ENCODE results near the gene ABTB2.

Gene ABTB2

DNA sequence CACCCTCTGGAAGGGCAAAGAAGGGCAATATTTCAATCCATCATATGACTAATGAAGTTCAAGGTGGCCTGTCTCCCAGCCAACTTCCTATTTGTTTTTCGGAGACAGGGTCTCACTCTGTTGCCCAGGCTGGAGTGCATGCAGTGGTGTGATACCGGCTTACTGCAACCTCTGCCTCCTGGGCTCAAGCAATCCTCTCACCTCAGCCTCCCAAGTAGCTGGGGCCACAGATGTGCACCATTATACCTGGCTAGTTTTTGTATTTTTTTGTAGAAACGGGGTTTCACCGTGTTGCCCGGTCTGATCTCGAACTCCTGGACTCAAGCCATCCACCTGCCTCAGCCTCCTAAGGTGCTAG lies 13.4 kb downstream of the ABTB2 start:
- DNase-seq (ENCODE audit: extremely low spot score) = no peak
- CTCF ChIA-PET = no interaction called here
- POLR2A ChIA-PET = no interaction called here
- TF ChIP-seq HDGF (IDR thresholded peaks at IDR 0.05; ENCODE audit: borderline replicate concordance) (no peak), NFRKB (IDR thresholded peaks at IDR 0.05) (no peak), LEF1 (IDR thresholded peaks at IDR 0.05; ENCODE audit: borderline replicate concordance) (no peak), SP1 (IDR thresholded peaks at IDR 0.05) (no peak), PKNOX1 (IDR thresholded peaks at IDR 0.05) (no peak), FOXM1 (IDR thresholded peaks at IDR 0.05; ENCODE audit: borderline replicate concordance) (no peak)

DNA sequence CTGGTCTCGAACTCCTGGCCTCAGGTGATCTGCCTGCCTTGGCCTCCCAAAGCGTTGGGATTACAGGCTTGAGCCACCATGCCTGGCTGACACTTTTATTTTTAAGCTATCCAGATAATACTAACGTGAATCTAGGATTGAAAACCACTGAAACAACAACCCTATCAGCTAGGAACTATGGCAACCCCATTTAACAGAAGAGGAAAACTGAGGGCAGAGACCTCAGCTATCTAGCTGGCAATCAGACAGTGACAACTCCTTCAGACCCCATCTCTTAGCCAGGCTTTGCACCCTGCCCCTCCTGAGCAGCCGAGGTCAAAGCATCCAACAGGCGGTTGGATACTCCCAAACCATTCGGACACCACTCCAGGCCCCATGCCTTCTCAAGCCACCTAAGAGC lies 14.1 kb downstream of the ABTB2 start:
- ChIA-PET POLR2A (no interaction called here), CTCF (no interaction called here)
- no peak for TF ChIP-seq FOXM1 (IDR thresholded peaks at IDR 0.05; ENCODE audit: borderline replicate concordance)
- no peak for TF ChIP-seq L3MBTL2 (conservative IDR thresholded peaks at IDR 0.05)
- TF ChIP-seq SP1 (IDR thresholded peaks at IDR 0.05) = no peak
- no peak for TF ChIP-seq FOXK2 (IDR thresholded peaks at IDR 0.05)
- TF ChIP-seq ZNF384 (IDR thresholded peaks at IDR 0.05) = no peak
- no peak for TF ChIP-seq BHLHE40 (IDR thresholded peaks at IDR 0.05; ENCODE audit: borderline replicate concordance)
- no peak for TF ChIP-seq PKNOX1 (IDR thresholded peaks at IDR 0.05)
- TF ChIP-seq SUZ12 (IDR thresholded peaks at IDR 0.05) = no peak
- no peak for TF ChIP-seq TARDBP (IDR thresholded peaks at IDR 0.05)
- no peak for TF ChIP-seq LEF1 (IDR thresholded peaks at IDR 0.05; ENCODE audit: borderline replicate concordance)
- no peak for TF ChIP-seq FOXA1 (IDR thresholded peaks at IDR 0.05)
- TF ChIP-seq NFRKB (IDR thresholded peaks at IDR 0.05) = no peak
- DNase-seq (ENCODE audit: extremely low spot score) = no peak

DNA sequence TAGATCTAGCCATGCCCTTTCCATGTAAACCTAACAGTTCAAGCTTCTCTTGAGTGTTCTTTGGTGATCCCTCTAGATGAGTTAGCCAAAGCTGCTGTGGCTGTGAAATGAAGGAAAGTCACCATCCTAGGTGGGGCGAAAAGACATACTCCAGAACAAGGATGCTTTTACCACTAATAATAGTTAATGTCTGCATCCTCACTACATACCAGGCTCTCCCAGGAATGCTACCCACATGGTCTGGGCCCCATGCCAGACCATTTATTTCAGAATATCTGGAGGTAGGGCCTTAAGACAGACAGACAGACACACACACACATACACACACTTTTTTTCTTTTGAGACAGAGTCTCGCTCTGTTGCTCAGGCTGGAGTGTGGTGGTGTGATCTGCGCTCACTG lies 14.7 kb downstream of the ABTB2 start:
- CTCF ChIA-PET = interaction anchor here (0.7 kb wide), 1 partner anchor 286 kb away, joined by 3 read pairs; no protein-coding TSS in a partner anchor

GRCh38 chr11:34341931-34342533 lies 15.8 kb downstream of the ABTB2 start:
- TF ChIP-seq NFRKB (IDR thresholded peaks at IDR 0.05) (no peak), L3MBTL2 (conservative IDR thresholded peaks at IDR 0.05) (no peak), ELF4 (IDR thresholded peaks at IDR 0.05) (no peak), PKNOX1 (IDR thresholded peaks at IDR 0.05) (peak; percentile 45; the same call in 1 of the 2 replicates), FOXK2 (IDR thresholded peaks at IDR 0.05) (no peak), ARNT (IDR thresholded peaks at IDR 0.05) (no peak)
- CTCF ChIA-PET = interaction anchor here (0.7 to 1.7 kb wide), 4 partner anchors 16 to 285 kb away, joined by 3 to 5 read pairs (median 4); no protein-coding TSS in a partner anchor
- POLR2A ChIA-PET = interaction anchor here (1.3 kb wide), 1 partner anchor 16 kb away, joined by 3 read pairs; the partner anchor contains the start of gene ABTB2
- no peak for DNase-seq (ENCODE audit: extremely low spot score)

More for the DNA sequence above, 14.7 kb downstream of the ABTB2 start:
- no peak for TF ChIP-seq ZNF384 (IDR thresholded peaks at IDR 0.05)
- no peak for TF ChIP-seq ARNT (IDR thresholded peaks at IDR 0.05)
- TF ChIP-seq CTBP1 (IDR thresholded peaks at IDR 0.05; ENCODE audit: borderline replicate concordance) = no peak
- TF ChIP-seq SP1 (IDR thresholded peaks at IDR 0.05) = no peak
- no peak for TF ChIP-seq BHLHE40 (IDR thresholded peaks at IDR 0.05; ENCODE audit: borderline replicate concordance)
- TF ChIP-seq FOXA1 (IDR thresholded peaks at IDR 0.05) = no peak
- TF ChIP-seq ELF4 (IDR thresholded peaks at IDR 0.05) = no peak
- no peak for TF ChIP-seq FOXK2 (IDR thresholded peaks at IDR 0.05)
- POLR2A ChIA-PET = no interaction called here
- no peak for DNase-seq (ENCODE audit: extremely low spot score)

- TF ChIP-seq ELF4 (IDR thresholded peaks at IDR 0.05) = no peak
- no peak for TF ChIP-seq ZNF384 (IDR thresholded peaks at IDR 0.05)
- TF ChIP-seq FOXA1 (IDR thresholded peaks at IDR 0.05) = no peak
- TF ChIP-seq ARNT (IDR thresholded peaks at IDR 0.05) = no peak
- TF ChIP-seq NFRKB (IDR thresholded peaks at IDR 0.05) = no peak
- TF ChIP-seq TARDBP (IDR thresholded peaks at IDR 0.05) = no peak
- TF ChIP-seq LEF1 (IDR thresholded peaks at IDR 0.05; ENCODE audit: borderline replicate concordance) = no peak
- POLR2A ChIA-PET = interaction anchor here (1.3 kb wide), 1 partner anchor 17 kb away, joined by 3 read pairs; the partner anchor contains the start of gene ABTB2
- DNase-seq (ENCODE audit: extremely low spot score) = no peak
- CTCF ChIA-PET = interaction anchor here (1.7 kb wide), 1 partner anchor 167 kb away, joined by 4 read pairs; no protein-coding TSS in a partner anchor
Measured at GRCh38 chr11:34341096-34341495, 16.7 kb downstream of the ABTB2 start.

DNA sequence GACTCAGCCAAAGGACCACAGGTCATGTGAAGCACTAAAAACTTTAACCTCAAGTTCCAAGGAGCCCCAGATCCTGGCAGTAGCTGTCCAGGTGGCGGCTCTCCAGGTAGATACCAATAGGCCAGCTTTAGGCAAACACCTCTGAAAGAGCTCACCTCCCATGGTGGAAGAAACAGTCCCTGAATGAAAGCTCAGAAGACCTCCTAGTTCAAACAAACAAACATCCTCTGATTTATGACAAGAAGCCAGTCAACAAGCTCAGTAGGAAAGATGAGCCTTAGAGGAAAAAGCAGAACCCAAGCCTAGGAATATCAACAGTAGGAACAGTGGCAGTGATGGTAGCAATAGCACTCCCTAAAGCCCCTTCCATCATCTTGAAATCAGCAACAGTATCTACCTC lies 17.2 kb downstream of the ABTB2 start:
- no peak for DNase-seq (ENCODE audit: extremely low spot score)
- CTCF ChIA-PET = interaction anchor here (1.7 kb wide), 1 partner anchor 167 kb away, joined by 4 read pairs; no protein-coding TSS in a partner anchor
- TF ChIP-seq SP1 (IDR thresholded peaks at IDR 0.05) (no peak), PKNOX1 (IDR thresholded peaks at IDR 0.05) (peak; percentile 20; the same call in 1 of the 2 replicates), FOXM1 (IDR thresholded peaks at IDR 0.05; ENCODE audit: borderline replicate concordance) (no peak), TARDBP (IDR thresholded peaks at IDR 0.05) (no peak), ZNF384 (IDR thresholded peaks at IDR 0.05) (no peak), LEF1 (IDR thresholded peaks at IDR 0.05; ENCODE audit: borderline replicate concordance) (no peak)
- POLR2A ChIA-PET = interaction anchor here (1.3 kb wide), 1 partner anchor 17 kb away, joined by 3 read pairs; the partner anchor contains the start of gene ABTB2

All from HEK293T (cell line).